Measurements from ENCODE around the gene PMS1. TPM values are rescaled to one million over a fixed set of nuclear protein-coding genes. Genes with fewer than 3 reads are reported as not detected.

The PMS1 gene
- total and polyA plus RNA-seq, 2 experiments from 2014 or later, result 53.7 to 64.1 TPM

- TF ChIP-seq POLR2AphosphoS5 (IDR thresholded peaks at IDR 0.05; ENCODE audit: low read depth) (no peak), ZNF462 (CRISPR knock-in tag; IDR thresholded peaks at IDR 0.05) (no peak), JUNB (IDR thresholded peaks at IDR 0.05; ENCODE audit: unreplicated experiment) (no peak), ZNF114 (CRISPR knock-in tag; IDR thresholded peaks at IDR 0.05) (no peak), CTCF (conservative IDR thresholded peaks at IDR 0.05; ENCODE audit: low read depth in 2 of 2) (no peak), REST (IDR thresholded peaks at IDR 0.05; ENCODE audit: unreplicated experiment) (no peak), EZH2phosphoT487 (IDR thresholded peaks at IDR 0.05; ENCODE audit: unreplicated experiment) (no peak), ETS1 (IDR thresholded peaks at IDR 0.05) (no peak), EZH2 (IDR thresholded peaks at IDR 0.05; ENCODE audit: low read depth, unreplicated experiment) (no peak), STAT1 (IDR thresholded peaks at IDR 0.05; ENCODE audit: unreplicated experiment) (no peak), NANOG (IDR thresholded peaks at IDR 0.05; ENCODE audit: borderline replicate concordance) (no peak), ZNF331 (CRISPR knock-in tag; IDR thresholded peaks at IDR 0.05; ENCODE audit: low read depth) (no peak), CREB1 (CRISPR knock-in tag; IDR thresholded peaks at IDR 0.05; ENCODE audit: low read depth) (no peak)
- H3F3A ChIP-seq (replicated peaks; ENCODE audit: low read depth), result no peaks in the 10 kb centered on the region
- Mint-ChIP-seq H3K36me3 (ENCODE audit: low read depth) (peaks cover 60% of the 10 kb centered on the region), H3K27ac (peak overlapping the region; percentile 95), H3K9me3 (no peaks in the 10 kb centered on the region), H3K4me1 (peaks cover 21% of the 10 kb centered on the region), H3K27me3 (ENCODE audit: insufficient read depth, low read depth, poor library complexity) (peaks cover 2% of the 10 kb centered on the region), H3K4me3 (peak overlapping the region; percentile 95)
- H3K4me2 ChIP-seq, result peak overlapping the region; percentile 75
- peak overlapping the region; percentile 93 for H3K27ac ChIP-seq (ENCODE audit: low read depth)
- ATAC-seq (peak; percentile 2; the same call in 1 of the 3 replicates), DNase-seq (ENCODE audit: low spot score) (no peak)
- no peaks in the 10 kb centered on the region for H3K9me2 ChIP-seq (ENCODE audit: insufficient read depth)
- peaks cover 20% of the 10 kb centered on the region for H3K36me3 ChIP-seq (ENCODE audit: insufficient read depth)
- H2AFZ ChIP-seq, result no peak overlapping the region
- peaks cover 77% of the 10 kb centered on the region for H3K79me2 ChIP-seq (replicated peaks; ENCODE audit: insufficient read depth)
- 0 out of 2 replicates have a peak, but pooled peaks cover 5% of the 10 kb centered on the region for H3K4me1 ChIP-seq (ENCODE audit: insufficient read depth)
- no peaks in the 10 kb centered on the region for H3K27me3 ChIP-seq (ENCODE audit: insufficient read depth)
- peaks cover 8% of the 10 kb centered on the region; the same call in 1 of the 2 replicates for H4K20me1 ChIP-seq (replicated peaks; ENCODE audit: insufficient read depth)
- H3K4me3 ChIP-seq, result peak overlapping the region; percentile 60
Measured at GRCh38 chr2:189783451-189783926, 761 bp upstream of the PMS1 start.
